NCI-H2029 (cell line): Measurements from ENCODE around the gene SFSWAP.
"Not testable (repeated sequence)": the region's sequence is repeated elsewhere in the genome, so short reads cannot be mapped to it uniquely, and the experiment has no call there.

Source experiments
- DNase-seq: peaks from one replicate; lab custom pipeline; 2025; lab: John Stamatoyannopoulos, UW

The SFSWAP gene

DNA sequence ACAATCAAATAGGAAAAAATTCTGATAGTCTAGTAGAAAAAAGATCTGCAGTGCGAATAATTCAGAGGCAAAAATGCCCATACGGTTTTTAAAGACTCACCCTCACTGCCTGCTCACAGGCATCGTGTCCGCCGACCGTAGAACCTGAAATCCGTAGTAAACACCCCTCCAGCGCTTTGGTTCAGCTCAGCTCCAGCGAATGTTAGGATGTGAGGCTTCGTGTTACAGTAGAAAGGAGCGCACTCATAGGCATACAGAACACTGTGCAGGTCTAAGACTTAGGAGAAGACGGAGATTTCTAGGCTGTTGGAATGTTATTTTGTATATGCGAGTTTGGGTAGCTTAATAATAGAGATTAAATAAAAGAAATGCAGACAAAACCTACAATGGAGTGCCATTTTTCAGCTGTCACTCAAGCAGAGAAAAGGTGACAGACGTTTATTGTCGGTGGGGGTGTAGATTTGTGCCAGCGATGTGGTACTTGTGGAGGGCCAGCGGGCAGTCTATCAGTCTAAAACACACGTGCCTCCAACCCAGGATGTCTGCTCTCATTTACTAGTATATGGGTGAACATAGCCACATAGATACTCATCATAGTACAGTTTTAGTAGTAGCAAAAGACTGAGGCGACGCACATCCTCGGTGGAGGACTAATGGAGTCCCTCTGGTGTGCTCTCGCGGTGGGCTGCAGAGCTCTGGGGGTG lies 25.7 kb downstream of the SFSWAP start:
- no peak for DNase-seq

DNA sequence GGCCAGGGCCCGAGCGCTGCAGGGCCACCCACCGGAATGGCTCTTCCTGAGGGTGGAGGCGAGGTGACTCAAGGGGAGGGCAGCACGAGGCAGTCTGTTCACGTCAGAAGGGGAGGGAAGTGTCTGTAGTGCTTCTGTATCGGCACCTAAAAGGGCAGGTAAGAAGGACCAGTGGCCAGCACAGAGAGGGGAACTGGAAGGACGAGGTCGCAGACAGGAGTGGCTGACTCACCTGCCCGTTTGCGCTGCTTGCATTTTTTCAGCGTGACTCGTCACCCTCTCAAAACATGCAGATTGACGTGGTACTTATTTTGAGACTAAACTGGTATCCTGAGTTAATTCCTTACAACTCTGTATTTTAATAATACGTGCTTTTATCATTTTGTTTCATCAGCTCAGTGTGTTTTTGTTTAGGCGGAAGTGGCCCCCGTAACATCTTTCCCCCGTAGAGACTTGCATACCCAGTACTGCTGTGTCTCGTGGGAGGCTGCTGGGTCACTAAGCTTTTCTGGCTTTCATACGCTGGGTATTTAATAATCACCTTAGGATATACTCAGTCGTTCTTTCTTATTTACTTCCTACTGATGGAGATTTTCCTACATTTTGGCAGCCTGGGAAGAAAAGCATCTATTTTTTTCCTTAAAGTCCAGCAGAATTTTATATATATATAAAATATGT lies 26.4 kb downstream of the SFSWAP start:
- DNase-seq: no peak

DNA sequence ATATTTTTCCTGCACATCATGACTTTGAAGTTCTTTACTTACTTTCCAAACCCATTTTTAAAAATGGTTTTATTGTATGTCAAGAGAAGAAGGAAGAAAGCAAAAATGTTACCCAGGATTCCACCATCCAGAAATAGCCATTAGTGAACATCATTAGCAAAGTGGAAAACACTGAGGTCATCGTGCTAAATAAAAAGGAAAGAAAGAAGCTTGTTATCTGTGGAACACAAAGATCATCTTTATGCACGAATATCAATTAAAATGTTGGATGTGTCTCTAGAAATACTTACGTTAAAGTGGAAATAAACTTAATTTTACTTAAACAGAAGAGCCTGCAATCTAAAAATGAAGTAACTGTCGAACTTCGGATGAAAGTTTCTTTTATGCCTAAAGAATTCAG lies 27.3 kb downstream of the SFSWAP start:
- DNase-seq: no peak

DNA sequence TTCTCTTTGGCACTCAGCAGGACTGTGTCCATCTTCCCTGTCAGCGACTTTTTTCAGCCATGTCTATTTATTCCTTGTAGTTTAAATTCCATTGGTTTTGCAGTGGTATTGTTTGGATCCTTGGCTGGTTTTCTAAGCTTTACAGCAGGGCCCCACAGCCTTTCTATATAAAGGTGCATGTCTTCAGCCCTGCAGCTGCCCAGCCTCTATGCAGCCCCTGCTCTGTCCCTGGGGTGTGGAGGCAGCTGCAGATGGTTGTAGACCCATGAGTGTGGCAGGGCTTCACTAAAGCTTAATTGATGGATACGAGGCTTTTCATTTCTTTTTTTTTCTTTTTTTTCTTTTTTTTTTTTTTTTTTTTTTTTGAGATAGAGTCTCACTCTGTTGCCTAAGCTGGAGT lies 29.7 kb downstream of the SFSWAP start:
- no peak for DNase-seq

DNA sequence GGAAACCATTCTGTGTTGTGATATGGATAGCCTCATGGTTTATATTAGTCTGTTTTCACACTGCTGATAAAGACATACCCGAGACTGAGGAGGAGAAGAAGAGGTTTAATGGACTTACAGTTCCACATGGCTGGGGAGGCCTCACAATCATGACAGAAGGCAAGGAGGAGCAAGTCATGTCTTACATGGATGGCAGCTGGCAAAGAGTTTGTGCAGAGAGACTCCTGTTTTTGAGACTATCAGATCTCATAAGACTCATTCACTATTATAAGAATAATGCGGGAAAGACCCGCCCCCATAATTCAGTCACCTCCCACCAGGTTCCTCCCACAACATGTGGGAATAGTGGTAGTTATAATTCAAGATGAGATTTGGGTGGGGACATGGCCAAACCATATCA lies 31.9 kb downstream of the SFSWAP start:
- DNase-seq: not testable (repeated sequence)

DNA sequence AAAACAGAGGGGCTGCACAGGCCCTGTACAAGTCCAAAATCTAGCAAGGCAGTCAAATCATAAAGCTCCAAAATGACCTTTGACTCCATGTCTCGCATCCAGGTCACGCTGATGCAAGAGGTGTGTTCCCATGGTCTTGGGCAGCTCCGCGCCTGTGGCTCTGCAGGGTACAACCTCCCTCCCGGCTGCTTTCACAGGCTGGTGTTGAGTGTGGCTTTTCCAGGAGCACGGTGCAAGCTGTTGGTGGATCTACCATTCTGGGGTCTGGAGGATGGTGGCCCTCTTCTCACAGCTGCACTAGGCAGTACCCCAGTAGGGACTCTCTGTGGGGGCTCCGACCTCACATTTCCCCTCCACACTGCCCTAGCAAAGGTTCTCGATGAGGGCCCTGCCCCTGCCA lies 32.5 kb downstream of the SFSWAP start:
- DNase-seq: not testable (repeated sequence)

DNA sequence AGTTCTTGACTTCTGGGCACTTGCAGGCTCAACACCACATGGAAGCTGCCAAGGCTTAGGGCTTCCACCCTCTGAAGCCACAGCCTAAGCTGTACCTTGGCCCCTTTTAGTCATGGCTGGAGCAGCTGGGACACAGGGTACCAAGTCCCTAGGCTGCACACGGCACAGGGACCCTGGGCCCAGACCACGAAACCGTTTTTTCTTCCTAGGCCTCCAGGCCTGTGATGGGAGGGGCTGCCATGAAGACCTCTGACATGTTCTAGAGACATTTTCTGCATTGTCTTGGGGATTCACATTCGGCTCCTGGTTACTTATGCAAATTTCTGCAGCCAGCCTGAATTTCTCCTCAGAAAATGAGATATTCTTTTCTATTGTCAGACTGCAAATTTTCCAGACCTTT lies 33.0 kb downstream of the SFSWAP start:
- DNase-seq: not testable (repeated sequence)

DNA sequence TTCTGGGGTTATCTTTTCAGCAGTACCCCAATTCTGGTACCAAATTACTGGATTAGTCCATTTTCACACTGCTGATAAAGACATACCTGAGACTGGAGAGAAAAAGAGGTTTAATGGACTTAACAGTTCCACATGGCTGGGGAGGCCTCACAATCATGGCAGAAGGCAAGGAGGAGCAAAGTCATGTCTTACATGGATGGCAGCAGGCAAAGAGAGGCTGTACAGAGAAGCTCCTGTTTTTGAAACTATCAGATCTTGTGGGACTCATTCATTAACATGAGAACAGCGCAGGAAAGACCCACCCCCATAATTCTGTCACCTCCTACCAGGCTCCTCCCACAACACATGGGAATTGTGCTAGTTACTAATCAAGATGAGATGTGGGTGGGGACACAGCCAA lies 33.8 kb downstream of the SFSWAP start:
- not testable (repeated sequence) for DNase-seq

DNA sequence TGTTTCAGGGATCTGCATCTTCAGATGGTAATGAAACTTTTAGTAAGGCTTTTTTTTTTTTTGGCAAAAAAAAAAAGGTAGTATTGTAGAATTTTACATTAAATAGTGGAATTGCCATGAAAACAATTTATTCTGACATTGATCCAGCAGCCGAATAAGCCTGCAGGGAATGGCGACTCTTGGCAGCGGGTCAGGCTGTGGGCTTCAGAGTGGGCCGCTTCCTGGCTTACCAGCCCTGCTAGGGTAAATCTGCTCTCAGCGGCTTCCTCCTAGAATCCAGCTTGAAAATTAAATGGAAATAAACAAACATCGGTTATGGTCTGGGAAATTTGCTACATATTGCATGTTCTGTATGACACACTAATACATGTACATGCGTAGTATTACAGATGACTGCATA lies 34.8 kb downstream of the SFSWAP start:
- DNase-seq: no peak

DNA sequence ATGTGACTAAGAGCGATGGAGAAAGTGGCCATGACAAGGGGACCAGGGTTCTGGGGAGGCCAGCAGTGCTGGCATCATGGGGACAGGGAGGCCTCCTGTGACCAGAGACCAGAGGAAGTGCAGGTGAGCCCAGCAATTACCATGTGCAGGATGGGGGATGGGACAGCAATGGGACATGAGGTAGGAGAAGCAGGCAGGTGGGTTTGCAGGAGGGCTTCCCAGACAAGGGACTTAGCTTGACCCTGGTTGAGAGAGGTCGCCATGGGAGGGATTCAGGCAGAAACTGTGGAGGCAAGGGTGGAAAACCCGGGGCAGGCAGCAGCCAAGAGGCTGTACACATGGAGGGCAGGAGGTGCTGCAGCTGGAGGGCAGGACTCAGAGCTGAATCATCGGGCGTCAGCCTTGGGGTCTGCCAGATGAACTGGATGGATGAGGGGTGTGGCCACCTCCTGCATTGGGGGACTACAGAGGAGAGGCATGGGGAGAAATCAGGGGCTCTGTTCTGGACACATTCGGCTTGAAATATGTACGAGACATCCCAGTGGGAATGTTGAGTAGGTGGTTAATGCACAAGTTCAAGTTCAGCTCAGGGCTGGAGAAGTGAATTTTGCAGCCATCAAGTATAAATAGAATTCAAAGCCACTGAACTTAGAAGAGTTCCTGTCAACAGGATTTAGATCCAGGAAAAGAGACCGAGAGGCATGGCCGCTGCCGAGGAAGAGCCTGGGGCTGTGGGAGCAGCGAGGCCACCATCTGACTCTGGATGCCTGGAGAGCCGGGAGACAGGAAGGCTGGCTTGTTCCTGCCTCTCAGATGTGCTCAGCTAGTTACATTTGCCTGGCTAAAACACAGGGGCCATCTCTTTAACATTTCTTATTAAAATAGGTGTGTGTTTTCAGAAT lies 36.6 kb downstream of the SFSWAP start:
- no peak for DNase-seq

DNA sequence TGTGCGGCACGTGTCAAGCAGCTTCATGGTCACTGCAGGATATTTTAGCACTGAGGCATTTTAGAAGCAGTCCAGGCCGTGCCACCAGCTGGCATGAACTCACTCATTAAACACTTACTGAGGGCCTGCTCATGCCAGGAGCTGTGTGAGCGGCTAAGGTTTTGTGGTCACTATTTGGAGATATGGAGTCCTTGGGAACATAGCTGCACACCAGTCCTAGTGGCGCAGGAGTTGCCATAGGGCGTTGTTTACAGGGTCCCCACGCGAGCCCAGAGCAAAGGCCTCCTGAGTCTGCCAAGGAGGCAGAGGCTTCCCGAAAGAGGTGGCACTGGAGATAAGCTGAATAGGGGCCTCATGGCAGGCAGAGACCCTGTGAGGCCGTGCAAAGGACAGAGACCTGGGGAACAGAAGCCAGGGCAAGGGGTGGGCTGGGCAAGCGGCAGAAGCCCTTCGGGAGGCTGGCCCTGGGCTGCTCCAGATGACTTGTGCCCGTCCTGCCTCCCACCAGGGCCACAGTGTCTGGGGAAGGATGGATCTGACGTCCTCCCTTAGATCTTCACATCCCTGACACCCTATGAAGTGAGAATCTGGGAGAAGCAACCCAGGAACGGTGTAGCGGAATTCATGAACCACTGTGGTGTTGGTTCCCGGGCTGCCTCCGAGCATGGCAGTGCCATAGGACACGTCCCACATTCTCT lies 38.9 kb downstream of the SFSWAP start:
- DNase-seq: no peak

DNA sequence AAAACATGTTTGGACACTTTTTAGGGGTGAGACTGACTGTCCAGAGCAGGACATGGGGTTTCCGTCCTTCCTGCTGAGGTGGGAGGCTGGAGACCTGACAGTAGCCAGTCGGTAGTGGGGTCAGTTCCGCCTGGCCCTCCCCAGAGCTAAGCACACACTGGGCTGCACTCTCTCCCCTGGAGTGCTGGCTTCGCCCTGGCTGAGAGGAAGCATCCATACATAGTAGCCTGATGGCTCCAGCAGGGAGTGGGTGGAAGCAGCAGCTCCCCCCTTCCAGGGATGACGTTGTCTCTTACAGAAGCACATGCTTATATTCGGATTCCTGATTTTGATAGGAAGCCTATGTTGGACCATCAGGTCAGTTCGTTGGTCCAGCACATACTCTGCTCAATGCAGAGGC lies 40.4 kb downstream of the SFSWAP start:
- no peak for DNase-seq

DNA sequence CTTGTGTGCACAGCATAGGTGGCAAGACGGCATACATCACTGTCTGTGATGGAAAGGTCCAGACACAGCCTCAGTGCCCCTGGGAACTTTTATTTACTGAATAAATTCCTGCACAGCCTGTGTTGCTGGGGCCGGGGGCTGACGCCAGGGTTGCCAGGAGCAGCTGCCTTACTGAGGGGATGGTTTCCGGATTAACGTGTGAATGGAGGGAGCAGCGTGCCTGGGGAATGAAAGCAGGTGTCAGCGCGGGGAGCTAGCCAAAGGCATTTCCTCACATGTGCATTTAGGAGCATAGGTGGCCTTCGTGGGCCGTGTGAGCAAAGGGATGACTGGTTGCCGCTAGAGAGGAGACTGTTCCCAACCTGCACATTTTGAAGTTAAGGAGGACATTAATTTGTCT lies 41.6 kb downstream of the SFSWAP start:
- no peak for DNase-seq

DNA sequence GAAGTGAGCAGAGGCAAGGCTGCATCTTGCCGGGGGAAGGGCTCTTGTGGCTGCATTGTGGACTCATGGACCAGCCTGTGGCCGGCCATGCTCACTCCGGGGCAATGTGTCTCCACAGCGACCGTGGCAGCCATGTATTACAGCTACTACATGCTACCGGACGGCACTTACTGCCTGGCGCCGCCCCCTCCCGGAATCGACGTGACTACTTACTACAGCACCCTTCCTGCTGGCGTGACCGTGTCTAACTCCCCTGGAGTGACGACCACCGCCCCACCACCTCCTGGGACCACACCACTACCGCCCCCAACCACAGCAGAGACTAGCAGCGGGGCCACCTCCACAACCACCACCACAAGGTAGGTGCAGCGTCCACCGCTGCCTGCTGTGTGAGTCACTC lies 42.1 kb downstream of the SFSWAP start:
- no peak for DNase-seq

DNA sequence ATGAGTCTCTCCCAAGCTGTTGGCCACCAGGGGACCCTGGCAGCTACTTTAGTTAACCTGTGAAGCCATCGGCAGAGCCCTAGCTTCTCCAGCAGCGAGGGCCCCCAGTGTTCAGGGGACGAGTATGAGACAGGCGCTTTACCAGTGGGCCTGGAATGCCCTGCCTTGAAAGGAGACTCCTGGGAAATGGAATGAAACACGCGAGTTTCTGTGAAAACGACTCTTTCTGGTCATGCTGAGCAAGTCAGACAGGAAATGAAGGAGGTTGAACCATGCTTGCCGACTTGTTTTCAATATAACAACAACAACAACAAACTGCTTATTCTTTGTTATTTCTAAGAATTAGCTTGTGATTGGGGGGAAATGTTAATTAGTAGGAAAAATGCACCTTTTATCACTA lies 42.9 kb downstream of the SFSWAP start:
- no peak for DNase-seq

DNA sequence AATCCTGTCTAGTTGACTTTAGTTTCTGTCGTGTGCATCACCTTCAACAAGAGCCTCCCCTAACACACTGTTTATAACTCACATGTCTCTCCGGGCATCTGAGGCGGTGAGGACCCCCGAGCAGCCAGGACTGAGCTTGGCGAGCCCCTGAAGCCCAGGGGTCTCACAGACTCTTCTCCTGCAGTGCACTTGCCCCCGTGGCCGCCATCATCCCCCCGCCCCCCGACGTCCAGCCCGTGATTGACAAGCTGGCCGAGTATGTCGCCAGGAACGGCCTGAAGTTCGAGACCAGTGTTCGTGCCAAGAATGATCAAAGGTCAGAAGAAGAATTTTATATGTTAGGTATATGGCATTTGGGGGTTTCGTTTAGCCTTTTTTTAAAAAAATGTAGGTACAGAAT lies 43.3 kb downstream of the SFSWAP start:
- DNase-seq: no peak

DNA sequence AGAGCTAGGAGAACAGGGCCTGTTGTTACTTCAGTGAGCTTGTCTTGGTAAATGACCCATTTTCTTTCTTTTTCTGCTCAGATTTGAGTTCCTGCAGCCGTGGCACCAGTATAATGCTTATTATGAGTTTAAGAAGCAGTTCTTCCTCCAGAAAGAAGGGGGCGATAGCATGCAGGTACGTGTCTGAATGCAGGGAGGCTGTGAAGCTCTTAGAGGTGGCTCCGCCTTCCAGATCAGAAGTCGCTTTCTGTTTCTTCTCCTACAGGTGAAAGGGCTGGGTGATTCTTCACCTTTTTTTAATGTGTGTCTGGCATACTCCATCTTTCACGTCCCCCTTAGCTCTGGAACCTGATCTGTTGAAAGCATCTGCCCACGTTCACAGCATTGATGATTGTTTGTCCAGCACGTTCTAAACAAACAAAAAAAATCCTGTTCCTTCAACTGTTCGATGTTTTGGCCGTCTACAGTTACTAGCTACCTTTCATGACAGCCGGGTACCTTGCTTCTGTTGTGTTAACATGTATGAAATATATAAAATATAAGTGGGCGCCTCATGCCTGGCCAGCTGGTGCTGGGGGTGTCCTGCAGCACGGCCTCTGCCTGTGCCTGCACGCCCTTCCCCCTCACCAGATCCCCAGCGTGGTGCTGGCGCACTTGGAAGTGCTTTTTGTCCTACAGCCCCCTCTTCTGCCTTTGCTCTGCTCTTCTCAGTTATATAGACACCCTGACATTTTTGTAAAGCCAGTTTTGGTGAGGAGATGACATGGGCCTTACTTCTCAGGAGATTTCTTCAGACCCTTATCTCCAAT lies 44.6 kb downstream of the SFSWAP start:
- DNase-seq: peak; percentile 5

DNA sequence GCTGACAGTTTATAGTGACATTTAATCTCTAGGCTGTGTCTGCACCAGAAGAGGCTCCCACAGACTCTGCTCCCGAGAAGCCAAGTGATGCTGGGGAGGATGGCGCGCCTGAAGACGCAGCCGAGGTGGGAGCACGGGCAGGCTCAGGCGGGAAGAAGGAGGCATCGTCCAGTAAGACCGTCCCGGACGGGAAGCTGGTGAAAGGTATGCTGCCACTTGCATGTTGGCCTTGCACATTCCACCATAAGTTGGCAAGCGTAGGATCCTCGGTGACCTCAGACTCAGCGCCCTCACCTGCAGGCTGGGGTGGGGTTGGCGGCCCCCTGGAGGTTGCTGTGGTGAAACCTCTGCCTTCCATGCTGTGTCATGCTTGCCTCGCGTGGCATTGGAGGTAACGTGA lies 45.6 kb downstream of the SFSWAP start:
- no peak for DNase-seq

DNA sequence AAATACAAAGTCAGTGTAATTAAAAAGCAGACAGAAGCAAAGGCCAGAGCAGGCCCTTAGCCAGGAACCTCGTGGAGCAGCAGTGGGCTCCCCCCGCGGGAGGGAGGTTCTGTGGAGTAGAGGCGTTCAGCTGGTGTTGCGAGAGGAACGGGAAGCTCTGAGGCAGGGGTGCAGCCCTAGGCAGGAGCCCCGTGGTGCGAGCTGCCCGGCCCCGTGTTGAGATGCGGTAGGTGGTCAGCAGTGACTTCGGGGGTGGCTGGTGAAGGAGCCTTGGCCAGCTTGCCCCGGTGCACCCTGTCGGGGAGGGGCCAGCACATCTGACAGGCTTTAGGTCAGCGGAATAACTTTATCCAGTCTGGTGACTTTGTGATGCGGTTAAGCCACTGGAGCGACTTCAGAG lies 46.2 kb downstream of the SFSWAP start:
- no peak for DNase-seq

DNA sequence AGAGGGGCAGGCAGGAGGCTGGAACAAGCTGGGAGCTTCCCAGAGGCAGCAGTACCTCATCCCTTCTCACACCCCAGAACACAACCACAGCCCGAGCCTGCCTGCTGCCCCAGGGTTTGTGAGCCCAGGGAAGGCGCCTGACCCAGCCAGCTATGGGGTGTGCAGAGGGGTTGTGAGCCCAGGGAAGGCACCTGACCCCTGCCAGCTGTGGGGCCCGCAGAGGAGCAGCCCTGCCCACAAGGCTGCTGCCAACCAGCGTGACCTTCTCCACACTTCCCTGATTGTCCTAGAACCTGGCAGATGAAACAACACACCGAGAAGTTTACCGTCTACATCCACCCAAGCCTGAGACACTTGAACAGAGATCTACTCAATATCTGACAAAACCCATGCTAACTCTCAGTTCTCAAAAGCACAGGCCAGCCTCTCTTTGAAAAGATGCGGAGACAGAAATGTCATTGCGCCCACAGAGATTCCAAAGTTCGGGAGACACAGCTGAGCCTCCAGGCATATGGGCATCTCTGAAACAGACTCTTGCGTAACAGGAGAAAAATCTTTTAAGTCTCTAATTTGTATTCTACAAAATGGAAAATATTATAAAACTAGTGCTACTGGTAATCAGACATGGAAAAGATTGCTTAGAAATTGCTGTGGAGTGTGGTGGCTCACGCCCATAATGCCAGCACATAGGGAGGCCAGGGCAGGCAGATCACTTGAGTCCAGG lies 47.3 kb downstream of the SFSWAP start:
- DNase-seq: no peak

DNA sequence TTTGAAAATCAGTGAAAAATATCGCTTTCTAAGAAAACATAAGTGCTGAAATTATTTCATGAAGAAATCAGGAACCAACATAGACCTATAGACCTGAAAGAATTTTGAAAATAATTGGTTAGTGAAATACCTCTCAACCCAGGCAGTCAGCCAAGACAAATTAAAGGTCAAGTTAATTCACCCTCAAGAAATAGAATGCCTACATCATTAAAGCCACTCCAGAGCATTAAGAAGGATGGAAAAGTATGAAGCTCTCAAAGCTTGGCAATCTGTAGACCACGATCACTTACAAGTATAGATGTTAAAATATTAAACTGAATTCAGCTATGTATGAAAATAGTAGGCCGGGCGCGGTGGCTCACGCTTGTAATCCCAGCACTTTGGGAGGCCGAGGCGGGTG lies 48.3 kb downstream of the SFSWAP start:
- no peak for DNase-seq
